GM19468 (cell line): ENCODE results near the gene KRT39.

Source experiments
- ATAC-seq: cut with Tn5 transposase; IDR thresholded peaks from one replicate; pipeline ENCODE4 v1.9.1; 2021; ENCODE audit warnings: mild to moderate bottlenecking, moderate library complexity, moderate number of reproducible peaks; ENCODE audit not compliant: unreplicated experiment; ENCODE audit errors: extremely low read depth

The KRT39 gene

DNA sequence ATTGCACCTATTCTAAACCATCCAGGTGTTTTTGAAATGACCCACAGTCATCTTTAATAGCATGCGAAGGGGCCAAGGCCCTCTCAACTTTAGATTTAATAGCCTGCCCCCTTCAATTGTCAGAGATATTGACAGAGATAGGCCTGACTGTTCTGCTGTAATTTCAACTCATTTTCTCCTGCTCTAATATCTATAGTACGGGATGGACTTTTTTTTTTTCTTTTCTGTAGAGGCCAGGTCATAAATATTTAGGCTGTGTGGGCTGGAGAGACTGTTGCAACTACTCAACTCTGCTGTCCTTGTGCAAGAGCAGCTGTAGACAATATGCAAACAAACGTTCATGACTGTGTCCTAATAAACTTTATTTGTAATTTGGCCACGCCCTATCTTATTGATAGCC lies 57.0 kb downstream of the KRT39 start:
- ATAC-seq = no peak

DNA sequence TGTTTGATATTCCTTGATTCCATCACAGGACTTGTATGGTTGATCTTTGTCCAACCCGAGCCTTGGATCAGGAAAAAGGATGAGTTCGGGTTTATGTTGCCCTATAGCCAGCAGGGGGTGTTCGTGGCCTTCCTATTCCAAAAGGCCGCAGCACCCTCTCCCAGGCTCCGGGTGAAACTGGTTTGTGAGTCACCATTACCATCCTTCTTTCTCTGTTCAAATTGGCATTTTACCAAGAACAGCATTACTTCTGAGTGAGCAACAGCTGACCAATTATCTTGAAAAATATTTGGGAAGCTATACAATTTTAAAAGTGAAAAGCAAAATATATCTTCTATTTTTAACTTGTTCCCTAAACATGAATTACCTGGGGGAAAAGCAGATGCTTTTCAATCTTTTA lies 57.4 kb downstream of the KRT39 start:
- ATAC-seq = no peak
